NCI-H2081 treated with DMSO at 0.1 percent for 48 hours (cell line): ENCODE measurements around the gene SEC14L6.
"Not testable (repeated sequence)": the region's sequence is repeated elsewhere in the genome, so short reads cannot be mapped to it uniquely, and the experiment has no call there.

ENCODE experiments used
- DNase-seq: peaks from one replicate; lab custom pipeline; 2025; lab: John Stamatoyannopoulos, UW

SEC14L6 gene

DNA sequence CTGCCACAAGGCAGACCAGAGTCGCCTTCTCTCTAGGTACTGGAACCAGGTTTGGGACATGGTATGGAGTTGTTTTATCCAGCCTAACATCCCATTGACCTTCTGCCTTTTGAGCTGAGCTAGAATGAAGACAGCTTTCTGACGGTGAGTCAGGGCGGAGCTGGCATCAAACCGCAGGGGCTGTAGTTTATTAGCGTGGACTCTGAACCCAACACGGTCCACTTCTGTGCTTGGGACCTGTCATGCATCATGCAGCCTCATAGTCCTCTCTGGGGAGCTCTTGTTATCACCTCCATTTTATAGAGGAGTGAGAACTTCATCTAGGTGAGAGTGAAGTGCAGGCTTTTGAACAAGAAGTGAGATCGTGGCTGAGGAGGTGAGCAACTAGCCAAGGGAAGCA lies 19.6 kb upstream of the SEC14L6 start:
- DNase-seq, result no peak

GRCh38 chr22:30565341-30565740 lies 18.8 kb upstream of the SEC14L6 start:
- DNase-seq, result no peak

DNA sequence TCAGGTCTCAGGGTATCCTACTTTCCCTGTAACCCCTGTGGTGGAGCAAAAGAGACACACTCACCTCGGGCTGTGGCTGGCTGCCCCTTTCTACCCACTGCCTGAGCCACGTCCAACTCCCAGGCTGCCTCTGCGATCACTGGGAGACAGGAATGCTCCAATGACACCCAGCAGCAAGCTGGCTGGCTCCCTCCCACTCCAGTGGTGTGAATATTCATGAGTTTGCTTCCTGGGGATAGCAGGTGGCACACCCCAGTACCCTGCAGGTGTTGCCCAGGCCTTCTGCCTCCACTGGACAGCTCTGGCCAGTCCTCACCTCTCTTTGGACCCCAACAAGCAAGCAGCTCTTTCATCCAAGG lies 18.2 kb upstream of the SEC14L6 start:
- DNase-seq, result no peak

DNA sequence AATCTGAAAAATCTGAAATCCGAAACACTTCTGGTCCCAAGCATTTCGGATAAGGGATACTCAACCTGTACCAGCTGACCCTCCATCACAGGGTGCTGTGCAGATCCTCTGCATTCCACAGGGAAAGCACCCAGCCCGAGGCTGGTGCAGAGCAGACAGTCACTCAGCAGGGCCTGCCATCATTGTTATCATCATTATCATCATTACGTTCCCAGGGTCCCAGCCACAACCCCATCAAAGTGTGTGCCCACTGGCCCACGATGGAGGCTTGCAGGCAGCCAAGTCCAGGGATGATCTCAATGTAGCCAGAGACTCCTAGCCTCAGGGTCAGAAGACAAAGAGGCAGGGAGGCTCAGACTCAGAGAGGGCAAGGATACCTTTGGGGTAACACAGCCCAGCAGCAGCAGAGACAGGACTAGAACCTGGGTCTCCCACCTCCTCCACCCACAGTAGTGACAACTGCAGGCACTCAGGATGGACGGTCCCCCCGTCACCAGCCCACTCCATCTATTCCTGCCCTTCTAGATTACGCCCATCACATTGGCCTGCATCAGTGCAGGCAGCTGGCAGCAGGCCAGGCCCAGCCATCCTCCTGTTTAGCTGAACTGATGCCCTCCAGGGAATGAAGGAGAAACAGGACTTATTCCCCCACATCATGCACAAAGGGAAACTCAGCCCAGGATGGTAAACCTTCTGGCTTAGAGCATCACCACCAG lies 17.7 kb upstream of the SEC14L6 start:
- DNase-seq, result no peak

- no peak for DNase-seq
Observed at GRCh38 chr22:30562366-30562765, 15.8 kb upstream of the SEC14L6 start.

GRCh38 chr22:30561402-30562189 lies 15.1 kb upstream of the SEC14L6 start:
- no peak for DNase-seq

DNA sequence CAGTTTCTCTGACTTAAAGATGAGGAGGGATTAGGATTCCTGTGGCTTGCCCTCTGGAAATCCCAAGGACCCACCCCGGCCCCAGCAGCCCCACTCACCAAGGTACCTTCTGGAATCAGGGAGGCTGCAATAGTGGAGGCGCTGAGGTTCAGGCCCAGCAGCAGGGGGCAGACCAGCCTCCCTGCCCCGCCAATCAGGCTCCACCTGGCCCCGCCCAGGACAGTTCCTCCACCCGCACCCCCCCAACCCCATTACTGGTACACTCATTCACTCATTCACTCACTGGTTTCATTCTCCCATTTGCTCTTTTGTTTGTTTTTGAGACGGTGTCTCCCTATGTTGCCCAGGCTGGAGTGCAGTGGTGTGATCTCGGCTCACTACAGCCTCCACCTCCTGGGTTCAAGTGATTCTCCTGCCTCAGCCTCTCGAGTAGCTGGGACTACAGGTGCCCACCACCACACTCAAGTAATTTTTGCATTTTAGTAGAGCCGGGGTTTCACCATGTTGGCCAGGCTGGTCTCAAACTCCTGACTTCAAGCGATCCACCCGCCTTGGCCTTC lies 14.2 kb upstream of the SEC14L6 start:
- DNase-seq, result not testable (repeated sequence)

GRCh38 chr22:30559889-30560288 lies 13.3 kb upstream of the SEC14L6 start:
- no peak for DNase-seq

DNA sequence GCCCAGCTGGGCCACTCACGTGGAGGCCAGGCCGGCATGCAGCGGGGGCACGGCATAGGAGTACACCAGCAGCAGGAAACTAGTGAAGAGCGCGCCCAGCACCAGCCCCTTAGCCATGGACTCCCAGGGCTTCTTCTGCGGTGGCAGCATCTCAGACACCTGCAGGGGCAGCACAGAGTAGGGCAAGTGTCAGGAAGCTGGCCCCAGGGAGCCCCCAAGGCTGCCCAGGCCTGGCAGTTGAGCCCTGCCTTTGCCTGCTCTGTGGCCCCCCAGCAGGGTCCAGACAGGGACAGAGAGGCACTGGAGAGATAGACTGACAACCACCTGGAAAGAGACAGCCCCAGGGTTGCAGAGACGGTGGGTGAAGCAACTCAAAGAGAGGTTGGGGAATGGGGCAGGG lies 10.7 kb upstream of the SEC14L6 start:
- DNase-seq, result no peak

DNA sequence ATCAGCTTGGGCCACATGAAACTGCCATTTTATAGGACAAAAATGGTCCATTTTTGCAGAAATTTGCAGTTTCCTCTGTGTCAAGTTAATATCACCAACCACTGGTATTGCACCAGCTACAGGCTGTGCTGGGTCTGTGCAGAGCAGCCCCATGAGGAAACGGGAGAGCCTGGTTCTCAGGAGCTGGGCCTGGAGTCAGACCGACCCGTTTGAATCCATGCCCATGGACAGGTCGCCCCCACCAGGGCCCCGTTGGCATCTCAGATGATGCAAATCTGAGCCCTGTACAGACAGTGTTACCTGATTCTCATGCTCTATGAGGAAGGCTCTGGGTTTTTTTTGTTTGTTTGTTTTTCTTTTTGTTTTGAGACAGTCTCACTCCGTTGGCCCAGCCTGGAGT lies 9.8 kb upstream of the SEC14L6 start:
- no peak for DNase-seq

DNA sequence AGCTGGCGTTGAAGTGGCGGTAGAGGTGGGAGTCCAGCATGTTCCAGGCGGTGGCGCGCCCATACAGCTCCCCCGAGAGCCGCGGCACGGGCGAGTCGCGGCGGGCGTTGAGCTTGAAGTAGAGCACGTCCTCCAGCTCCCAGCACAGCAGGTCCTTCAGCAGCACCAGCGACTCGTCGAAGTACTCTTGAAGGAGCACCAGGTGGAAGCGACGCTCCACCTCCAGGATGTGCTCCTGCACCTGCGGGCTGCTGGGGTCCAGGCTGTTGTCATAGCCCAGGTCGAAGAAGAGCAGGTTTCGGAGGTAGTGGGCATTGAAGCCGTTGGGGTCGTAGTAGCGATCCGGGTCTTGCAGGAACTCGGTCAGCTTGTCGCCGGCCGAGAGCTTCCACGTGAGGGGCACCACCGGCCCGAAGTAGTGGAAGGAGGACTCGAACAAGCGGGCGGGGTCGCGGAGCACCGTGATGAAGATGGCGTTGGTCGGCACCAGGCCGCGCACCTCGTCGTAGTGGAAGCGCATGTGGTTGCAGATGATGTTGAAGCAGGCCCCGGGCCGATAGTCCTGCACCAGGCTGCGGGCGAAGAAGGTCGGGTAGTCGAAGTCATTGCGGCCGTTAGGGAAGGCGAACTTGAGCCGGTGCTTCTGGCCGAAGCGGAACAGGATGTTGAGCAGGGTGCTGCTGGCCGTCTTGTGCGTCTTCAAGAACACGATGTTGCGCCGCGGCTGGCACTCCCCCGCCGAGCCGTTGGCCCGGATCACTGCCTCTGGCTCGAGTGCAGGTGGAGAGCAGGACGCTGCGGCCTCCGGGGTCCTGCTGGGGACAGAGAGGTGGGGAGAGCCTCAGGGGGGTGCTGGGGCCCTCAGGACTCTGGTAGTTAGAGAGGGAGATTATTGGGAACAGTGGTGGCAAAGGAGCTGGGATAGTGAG lies 9.0 kb upstream of the SEC14L6 start:
- no peak for DNase-seq

GRCh38 chr22:30553971-30554370 lies 7.4 kb upstream of the SEC14L6 start:
- DNase-seq, result no peak

DNA sequence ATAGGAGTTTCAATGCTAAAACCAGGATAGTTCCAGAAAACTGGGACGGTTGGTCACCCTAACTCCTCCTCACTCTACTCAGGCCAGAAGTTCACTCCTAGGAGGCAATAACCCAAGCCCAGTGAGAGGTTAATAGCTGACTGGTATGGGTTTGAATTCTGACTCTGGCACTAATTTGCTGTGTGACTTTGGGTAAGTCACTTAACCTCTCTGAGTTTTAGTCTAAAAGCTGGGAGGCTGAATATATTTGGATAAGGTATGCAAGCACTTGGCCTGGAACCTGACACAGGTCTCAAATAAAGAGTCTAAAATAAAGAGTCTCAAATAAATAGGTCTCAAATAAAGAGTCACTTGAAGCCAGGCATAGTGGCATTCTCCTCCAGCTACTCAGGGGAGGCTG lies 6.2 kb upstream of the SEC14L6 start:
- no peak for DNase-seq

DNA sequence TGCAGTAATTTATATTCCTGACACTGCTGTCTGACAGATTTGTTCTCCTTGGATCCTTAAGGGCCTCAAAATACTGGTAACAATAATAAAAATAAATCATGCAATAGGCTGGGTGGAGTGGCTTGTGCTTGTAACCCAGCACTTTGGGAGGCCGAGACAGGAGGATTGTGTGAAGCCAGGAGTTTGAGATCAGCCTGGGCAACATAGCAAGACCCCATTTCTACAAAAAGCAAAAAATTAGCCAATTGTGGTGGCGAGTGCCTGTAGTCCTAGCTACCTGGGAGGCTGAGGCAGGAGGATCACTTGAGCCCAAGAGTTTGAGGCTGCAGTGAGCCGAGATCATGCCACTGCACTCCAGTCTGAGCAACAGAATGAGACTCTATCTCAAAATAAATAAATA lies 5.3 kb upstream of the SEC14L6 start:
- not testable (repeated sequence) for DNase-seq

- no peak for DNase-seq
Observed at GRCh38 chr22:30547188-30547587, 647 bp upstream of the SEC14L6 start.

- DNase-seq, result no peak
Observed at GRCh38 chr22:30542811-30543188, 3.7 kb downstream of the SEC14L6 start.

DNA sequence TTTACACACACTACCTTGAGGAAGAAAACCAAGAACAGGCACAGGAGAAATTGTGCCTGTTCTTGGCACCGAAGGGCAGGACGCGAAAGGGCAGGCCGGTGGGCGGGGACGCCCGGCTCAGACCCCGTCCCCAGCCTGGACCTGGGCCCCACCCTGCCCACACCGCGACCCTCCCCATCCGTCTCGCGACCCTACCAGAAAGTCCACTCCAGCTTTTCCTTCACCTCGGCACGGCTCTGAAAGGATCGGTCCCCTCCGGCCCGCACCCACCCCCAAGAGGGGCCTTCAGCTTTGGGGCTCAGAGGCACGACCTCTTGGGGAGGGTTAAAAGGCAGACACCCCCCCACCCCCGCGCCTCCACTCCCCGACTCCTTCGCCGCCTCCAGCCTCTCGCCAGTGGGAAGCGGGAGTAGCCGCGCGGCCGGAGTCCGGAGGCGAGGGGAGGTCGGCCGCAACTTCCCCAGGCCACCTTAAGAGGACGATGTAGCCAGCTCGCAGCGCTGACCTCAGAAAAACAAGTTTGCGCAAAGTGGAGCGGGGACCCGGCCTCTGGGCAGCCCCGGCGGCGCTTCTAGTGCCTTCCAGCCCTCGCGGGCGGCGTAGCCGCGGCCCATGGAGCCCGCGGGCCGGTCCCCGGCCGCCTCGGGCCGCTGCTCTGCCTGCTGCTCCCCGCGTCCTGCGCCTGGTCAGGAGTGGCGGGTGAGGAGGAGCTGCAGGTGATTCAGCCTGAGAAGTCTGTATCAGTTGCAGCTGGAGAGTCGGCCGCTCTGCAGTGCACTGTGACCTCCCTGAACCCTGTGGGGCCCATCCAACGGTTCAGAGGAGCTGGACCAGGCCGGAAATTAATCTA lies 4.4 kb downstream of the SEC14L6 start:
- DNase-seq, result no peak

- DNase-seq, result not testable (repeated sequence)
Observed at GRCh38 chr22:30541511-30541910, 5.0 kb downstream of the SEC14L6 start.

GRCh38 chr22:30539368-30539767 lies 7.2 kb downstream of the SEC14L6 start:
- no peak for DNase-seq

GRCh38 chr22:30538280-30538679 lies 8.3 kb downstream of the SEC14L6 start:
- DNase-seq, result no peak

- no peak for DNase-seq
Observed at GRCh38 chr22:30537083-30537731, 9.3 kb downstream of the SEC14L6 start.
